KOPT-K1 (cell line): ENCODE data around the gene LAD1.

Source experiments
- H3K27ac ChIP-seq: fragments of 200-600 bp; sonication (generic); 2 replicates; pipeline ENCODE4 v1.5.1; 2016; ENCODE audit warnings: antibody characterized with exemption, mild to moderate bottlenecking, low read depth, low read length; ENCODE audit not compliant: poor library complexity, severe bottlenecking
- H3K36me3 ChIP-seq: fragments of 200-600 bp; sonication (generic); 2 replicates; pipeline ENCODE4 v1.5.1; 2017; ENCODE audit warnings: antibody characterized with exemption, mild to moderate bottlenecking, low read length, moderate library complexity; ENCODE audit not compliant: insufficient read depth
- H3K9me3 ChIP-seq: fragments of 200-600 bp; sonication (generic); 2 replicates; pipeline ENCODE4 v1.5.1; 2017; ENCODE audit warnings: antibody characterized with exemption, low read length, mild to moderate bottlenecking; ENCODE audit not compliant: insufficient read depth, poor library complexity, severe bottlenecking

Gene LAD1

DNA sequence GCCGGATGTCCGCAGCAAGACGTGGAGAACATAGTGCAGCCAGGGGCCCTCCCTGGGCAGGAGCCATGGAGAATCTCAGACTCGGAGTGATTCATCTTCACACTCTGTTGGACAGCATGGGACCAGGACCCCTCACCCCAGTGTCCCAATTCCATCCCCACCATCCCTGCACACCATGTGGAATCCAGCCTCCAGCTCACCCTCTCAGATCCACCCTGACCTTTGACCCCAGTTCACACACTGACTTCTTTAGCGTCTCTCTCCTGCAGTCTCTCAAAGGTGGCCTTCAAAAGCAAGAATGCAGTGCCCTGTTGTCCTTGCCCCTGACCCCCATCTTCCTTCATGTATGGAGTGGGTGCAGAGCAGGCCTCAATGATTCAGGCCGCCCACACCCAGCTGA lies 24.5 kb upstream of the LAD1 start:
- H3K9me3 ChIP-seq = no peaks in the 10 kb centered on the region
- no peak overlapping the region for H3K27ac ChIP-seq
- H3K36me3 ChIP-seq = no peaks in the 10 kb centered on the region

DNA sequence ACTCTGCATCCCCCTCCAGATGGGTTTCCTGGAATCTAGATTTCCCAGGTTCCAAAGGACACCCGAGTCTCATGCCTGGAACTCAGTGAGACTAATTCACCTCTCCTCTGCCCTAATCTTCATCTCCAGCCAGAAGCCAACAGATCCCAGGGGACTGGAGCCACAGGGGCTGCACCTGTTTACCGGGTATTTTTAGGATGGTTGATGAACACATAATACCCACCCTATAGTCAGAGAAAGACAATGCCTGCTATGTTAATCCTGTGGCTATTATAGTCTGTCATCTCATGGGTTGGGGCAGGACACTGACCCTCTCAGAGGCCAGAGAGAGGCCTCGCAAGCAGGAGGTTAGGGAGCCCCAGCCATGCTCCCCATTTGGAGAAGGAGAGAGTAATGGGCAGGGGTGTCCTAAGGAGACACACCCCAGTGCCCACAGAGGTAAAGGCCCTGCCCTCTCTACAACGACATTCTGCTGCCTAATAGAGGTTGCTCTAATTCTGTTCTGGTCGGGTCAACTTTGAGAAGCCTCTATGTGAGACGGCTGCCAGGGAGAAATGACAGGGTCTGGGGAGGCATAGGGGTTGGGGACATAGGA lies 23.4 kb upstream of the LAD1 start:
- Histone ChIP-seq H3K9me3 (no peaks in the 10 kb centered on the region), H3K27ac (no peak overlapping the region), H3K36me3 (no peaks in the 10 kb centered on the region)

DNA sequence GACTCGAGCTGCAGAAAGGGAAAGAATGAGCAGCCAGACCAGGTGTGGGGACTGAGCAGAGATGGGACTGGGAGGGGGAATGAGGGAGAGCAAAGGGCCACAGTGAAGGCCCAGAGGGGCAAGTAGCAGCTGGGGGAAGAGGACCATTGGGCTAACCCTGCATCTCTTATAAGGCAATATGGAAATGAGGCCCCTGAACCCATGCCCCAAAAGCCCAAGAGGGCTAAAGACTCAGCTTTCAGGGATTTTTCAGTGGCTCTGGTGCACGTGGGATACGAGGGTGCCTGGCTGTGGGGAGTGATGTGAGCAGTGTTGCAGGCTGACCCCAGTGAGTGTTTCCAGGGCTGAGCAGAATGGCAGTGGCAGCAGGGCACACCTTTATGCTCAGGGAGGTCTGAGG lies 22.9 kb upstream of the LAD1 start:
- Histone ChIP-seq H3K9me3 (no peaks in the 10 kb centered on the region), H3K36me3 (no peaks in the 10 kb centered on the region), H3K27ac (no peak overlapping the region)

DNA sequence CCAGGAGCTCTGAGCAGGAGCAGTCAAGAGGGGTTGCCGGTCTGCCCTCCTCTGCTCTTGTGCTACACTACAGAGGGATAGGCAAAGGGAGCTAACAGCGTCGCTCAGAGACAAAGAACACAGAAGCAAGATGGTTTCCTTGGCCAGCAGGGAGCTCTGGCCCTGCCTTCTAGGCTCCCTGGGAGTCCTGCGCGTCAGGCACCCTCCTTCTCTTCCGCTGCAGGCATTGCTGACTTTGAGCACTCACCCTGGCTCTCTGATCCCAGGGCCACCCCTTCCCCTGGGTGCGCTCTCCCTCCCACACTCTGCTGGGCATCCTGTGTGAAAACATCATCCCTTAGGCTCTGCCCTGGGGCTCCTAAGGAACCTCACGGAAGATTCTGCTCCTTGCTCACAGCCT lies 21.9 kb upstream of the LAD1 start:
- Histone ChIP-seq H3K9me3 (no peaks in the 10 kb centered on the region), H3K36me3 (no peaks in the 10 kb centered on the region), H3K27ac (no peak overlapping the region)

GRCh38 chr1:201420608-201421002 lies 21.5 kb upstream of the LAD1 start:
- Histone ChIP-seq H3K9me3 (no peaks in the 10 kb centered on the region), H3K27ac (no peak overlapping the region), H3K36me3 (no peaks in the 10 kb centered on the region)

DNA sequence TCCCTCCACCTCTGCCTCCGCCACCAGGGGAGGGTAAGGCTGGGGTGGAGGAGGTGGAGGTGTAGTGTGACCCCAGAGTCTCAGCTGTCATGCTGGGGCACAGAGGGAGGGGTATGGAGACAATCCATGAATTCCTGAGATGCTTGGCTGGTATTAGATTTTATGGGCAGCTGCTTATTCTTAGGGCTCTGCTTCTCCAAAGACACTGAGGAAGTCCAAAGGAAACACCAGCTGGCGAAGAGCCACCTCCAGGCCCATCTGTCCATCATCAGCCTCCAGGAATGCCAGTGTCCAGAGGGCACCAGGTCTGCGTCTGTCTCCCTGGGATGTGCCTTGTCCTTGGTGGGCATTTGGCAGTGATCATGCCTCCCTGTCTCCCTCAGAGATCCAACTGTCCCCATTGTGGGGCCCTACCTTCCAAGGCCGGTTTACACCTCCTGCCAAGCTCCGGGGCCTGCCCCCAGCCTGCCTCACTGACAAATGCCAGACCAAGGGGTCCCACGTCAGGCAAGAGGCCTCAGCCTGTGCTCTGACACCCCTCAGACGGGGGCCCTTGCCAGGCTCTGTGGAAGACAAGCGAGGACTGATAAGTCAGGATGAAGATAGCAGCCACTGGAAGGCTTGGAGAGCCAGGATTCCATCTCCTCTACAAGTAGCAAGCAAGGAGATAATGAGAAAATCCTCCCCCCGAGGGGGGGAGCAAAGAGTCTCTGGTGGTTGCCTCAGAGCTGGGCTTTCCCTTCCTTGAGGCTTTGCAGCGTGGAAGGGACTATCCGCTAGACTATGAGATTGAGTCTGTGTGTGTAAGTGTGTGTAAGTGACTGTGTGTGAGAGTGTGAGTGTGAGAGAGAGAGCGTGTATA lies 20.9 kb upstream of the LAD1 start:
- H3K9me3 ChIP-seq = no peaks in the 10 kb centered on the region
- no peaks in the 10 kb centered on the region for H3K36me3 ChIP-seq
- H3K27ac ChIP-seq = no peak overlapping the region

DNA sequence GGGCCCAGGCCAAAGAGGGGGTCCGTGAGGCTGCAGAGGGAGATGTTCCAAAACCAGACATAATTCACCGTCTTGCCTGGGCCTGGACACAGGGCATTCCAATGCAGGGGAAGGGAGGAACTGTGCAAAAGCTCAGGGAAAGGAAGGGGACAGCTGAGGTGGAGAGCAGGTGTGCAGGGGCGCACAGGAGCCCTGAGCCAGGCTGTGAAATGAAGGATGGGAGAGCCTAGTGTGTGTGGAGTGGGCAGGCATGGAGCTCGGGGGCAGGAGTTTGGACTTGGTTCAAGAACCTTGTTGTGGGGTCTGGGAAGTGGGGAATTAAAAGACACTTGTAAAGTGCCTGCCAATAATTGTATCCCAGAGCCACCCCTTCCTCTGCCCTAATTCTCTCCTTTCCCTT lies 20.1 kb upstream of the LAD1 start:
- no peak overlapping the region for H3K27ac ChIP-seq

GRCh38 chr1:201418461-201418860 lies 19.3 kb upstream of the LAD1 start:
- H3K36me3 ChIP-seq = no peaks in the 10 kb centered on the region
- no peak overlapping the region for H3K27ac ChIP-seq

More for the DNA sequence above, 20.1 kb upstream of the LAD1 start:
- Histone ChIP-seq H3K9me3 (no peaks in the 10 kb centered on the region), H3K36me3 (no peaks in the 10 kb centered on the region)

GRCh38 chr1:201414051-201414738 lies 15.1 kb upstream of the LAD1 start:
- H3K27ac ChIP-seq = no peak overlapping the region
- H3K9me3 ChIP-seq = no peaks in the 10 kb centered on the region
- no peaks in the 10 kb centered on the region for H3K36me3 ChIP-seq

More at GRCh38 chr1:201418461-201418860, 19.3 kb upstream of the LAD1 start:
- no peaks in the 10 kb centered on the region for H3K9me3 ChIP-seq

- Histone ChIP-seq H3K36me3 (no peaks in the 10 kb centered on the region), H3K9me3 (no peaks in the 10 kb centered on the region), H3K27ac (no peak overlapping the region)
These were observed 12.2 kb upstream of the LAD1 start for GRCh38 chr1:201411292-201411691.

DNA sequence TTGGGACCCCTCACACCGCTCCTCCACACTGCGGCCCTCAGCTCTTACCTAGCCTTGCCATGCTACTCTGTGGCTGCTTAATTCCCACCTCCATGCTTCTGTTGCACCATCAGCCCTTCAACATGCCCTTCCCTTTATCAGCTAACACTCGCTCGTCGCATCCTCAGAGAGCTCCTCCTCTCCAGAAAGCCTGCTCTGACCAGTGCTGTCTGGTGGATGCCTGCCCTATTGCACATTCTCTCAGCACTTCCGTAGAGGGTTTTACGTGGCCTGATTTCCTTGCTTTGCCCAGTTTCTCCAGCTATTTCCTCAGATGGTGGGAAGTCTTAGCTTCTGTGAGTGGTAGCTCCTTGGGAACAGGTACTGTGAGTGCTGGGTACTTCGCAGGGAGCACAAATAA lies 10.3 kb upstream of the LAD1 start:
- H3K27ac ChIP-seq = no peak overlapping the region
- H3K9me3 ChIP-seq = no peaks in the 10 kb centered on the region
- no peaks in the 10 kb centered on the region for H3K36me3 ChIP-seq

DNA sequence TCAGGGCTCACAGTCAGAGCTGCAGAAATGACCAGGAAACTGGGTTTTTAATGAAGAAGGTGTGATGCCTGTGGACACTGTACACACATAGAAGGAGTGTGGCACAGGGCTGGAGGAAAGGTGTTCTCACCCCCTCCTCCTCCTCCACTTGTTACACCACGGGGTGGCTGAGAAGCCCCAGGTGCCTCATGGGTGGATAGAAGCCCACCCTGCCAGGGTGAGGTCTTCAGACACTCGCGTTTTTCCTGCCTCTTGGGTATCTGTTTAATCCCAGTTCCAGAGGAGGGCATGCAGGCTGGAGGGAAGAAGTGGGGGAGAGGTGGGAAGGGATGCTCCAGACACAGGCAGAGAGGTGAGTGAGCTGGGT lies 9.7 kb upstream of the LAD1 start:
- Histone ChIP-seq H3K36me3 (no peaks in the 10 kb centered on the region), H3K27ac (no peak overlapping the region), H3K9me3 (no peaks in the 10 kb centered on the region)

DNA sequence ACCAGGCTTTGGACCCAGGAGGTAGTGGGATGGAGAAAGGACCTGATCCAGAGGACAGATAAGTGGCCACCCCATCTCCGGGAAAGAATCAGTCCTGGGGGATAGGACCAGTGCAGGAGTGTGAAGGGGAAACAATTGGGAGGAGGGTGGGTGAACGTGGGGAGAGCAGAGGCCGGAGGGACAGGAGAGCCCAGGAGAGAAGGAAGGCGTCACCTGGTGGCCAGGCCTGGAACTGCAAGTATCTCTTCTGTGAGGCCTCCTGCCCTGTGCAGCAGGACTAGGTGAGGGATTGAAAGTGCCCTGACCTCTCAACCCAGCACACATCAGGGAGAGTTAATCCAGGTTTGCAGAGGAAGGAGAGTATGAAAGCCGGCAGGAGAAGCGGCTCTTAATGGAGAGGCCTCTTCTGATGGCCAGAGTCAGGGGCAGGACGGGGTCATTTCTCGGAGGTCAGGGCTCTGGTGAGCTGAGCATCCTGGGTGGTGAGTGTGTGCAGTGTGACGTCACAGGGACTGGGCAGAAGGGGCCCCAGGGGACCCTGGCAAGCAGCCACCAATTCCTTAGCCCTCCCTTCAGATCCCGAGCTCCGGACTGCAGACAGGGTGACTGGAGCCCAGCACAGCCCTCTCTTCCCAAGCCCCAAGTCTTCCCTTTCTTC lies 9.2 kb upstream of the LAD1 start:
- no peaks in the 10 kb centered on the region for H3K36me3 ChIP-seq
- no peaks in the 10 kb centered on the region for H3K9me3 ChIP-seq
- no peak overlapping the region for H3K27ac ChIP-seq

DNA sequence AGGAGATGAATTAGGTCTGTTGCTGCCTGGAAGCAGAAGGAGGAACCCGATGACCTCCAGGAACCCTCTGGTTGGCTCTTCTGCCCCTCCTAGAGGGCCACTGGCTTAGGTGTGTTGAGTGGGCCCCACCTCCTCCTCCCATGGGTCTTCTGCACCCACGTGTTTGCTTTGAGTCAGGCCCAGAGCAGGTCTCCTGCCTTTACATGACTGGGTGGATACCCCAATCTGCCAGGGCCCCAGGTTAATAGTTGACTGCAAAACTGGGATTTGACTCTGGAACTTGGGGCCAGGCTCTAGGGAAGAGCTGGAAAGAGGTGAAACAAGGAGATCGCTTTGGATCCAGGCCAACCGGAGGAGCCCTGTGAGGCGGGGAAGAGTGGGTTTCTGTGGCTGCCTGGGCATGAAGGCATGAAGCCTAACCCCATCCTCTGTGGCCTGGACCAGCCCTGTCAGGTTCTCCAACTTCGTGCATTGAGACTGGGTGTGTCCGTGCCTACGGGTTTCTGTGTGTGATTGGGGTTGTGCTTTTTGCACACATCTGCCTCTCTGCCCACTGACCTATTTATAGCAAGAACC lies 7.8 kb upstream of the LAD1 start:
- H3K27ac ChIP-seq = no peak overlapping the region
- H3K9me3 ChIP-seq = no peaks in the 10 kb centered on the region
- H3K36me3 ChIP-seq = no peaks in the 10 kb centered on the region

GRCh38 chr1:201405484-201405831 lies 6.3 kb upstream of the LAD1 start:
- Histone ChIP-seq H3K27ac (no peak overlapping the region), H3K36me3 (no peaks in the 10 kb centered on the region), H3K9me3 (no peaks in the 10 kb centered on the region)
